Measurements from ENCODE around the gene SMYD2. TPM values are rescaled to one million over a fixed set of nuclear protein-coding genes. Genes with fewer than 3 reads are reported as not detected.

The SMYD2 gene
- total and polyA plus RNA-seq, 10 of the 15 experiments (the other 5 are each of a cell fraction or from before 2014, with no cell fraction given) = 8.3 to 55.7 (median 26.4) TPM

DNA sequence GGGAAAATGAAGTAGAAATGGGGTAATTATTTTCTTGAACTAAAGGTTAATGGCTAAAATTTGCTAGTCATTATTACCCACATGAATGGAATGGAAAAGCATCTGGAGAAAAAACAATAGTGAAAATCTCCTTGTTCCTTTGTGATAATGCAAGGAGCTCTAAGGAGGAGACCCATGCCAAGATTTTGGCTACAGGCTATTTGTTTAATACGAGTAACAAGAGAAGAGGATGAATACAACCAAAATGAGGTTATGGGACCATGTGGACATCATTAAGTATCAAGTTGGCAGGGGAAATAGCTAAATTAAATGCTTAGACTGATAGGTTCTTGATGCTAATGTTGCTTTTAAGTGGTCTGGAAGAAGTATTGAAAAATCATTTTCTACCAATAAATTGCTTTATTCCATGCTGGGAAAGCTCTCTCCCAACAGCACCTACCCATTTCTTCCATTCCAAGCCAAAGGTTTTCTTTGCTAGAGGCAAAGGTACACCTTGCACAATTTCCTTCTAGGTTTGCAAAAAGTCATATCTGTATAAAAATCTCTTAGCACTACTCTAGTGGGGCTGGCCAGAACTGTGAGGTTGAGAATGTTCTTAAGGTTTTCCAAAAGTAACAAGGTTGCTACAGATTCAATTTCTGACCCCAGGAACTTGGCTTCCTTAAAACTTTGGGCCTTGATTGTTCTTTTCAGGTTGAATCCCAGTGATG, 100.2 kb downstream of the SMYD2 start:
- ChIA-PET SMC1A (ENCODE audit: uncharacterized antibody, unreplicated experiment) (interaction anchor here (0.6 to 1.5 kb wide), 7 partner anchors 9 to 254 kb away, joined by 3 to 6 read pairs (median 3); no protein-coding TSS in a partner anchor), POLR2A (no interaction called here), CTCF (interaction anchor here (1.1 to 2.4 kb wide), 2 partner anchors 49 to 203 kb away, joined by 3 to 5 read pairs; no protein-coding TSS in a partner anchor), RAD21 (ENCODE audit: unreplicated experiment) (no interaction called here)
- ATAC-seq (no peak), DNase-seq (ENCODE audit: low read depth, low spot score) (no peak), FAIRE-seq (no peak)
- no peaks in the 10 kb centered on the region for H3K9me3 ChIP-seq (replicated peaks; ENCODE audit: control insufficient read depth, insufficient read depth, low read length)
- H3K27me3 ChIP-seq (replicated peaks in 1 of 2; ENCODE audit: control insufficient read depth in 2 of 2, insufficient read depth in 2 of 2, low read length in 1 of 2) = no peaks in the 10 kb centered on the region; a peak in 1 of 4 replicates
- no peaks in the 10 kb centered on the region for H3K4me1 ChIP-seq (ENCODE audit: control insufficient read depth, insufficient read depth, low read length)
- H3K4me3 ChIP-seq = no peak overlapping the region
- BruUV-seq (replicated peaks) = no TSS peak
- in situ Hi-C loops (cut with MboI) = no loop called here
- no peaks in the 10 kb centered on the region for H3K79me2 ChIP-seq (ENCODE audit: control insufficient read depth, insufficient read depth, low read length)
- no peak overlapping the region for H3K27ac ChIP-seq (ENCODE audit: control insufficient read depth, insufficient read depth)
- no peak overlapping the region for H2AFZ ChIP-seq (ENCODE audit: control insufficient read depth, low read depth, low read length)
- TF ChIP-seq ZNF24 (IDR thresholded peaks at IDR 0.05) (no peak), RBBP5 (conservative IDR thresholded peaks at IDR 0.05) (no peak), ZZZ3 (IDR thresholded peaks at IDR 0.05; ENCODE audit: control insufficient read depth, insufficient read length, low read depth) (no peak), PAX5 (IDR thresholded peaks at IDR 0.05; ENCODE audit: borderline replicate concordance, low read depth, low read length) (no peak), MYC (IDR thresholded peaks at IDR 0.05; ENCODE audit: insufficient read depth, insufficient read length, insufficient replicate concordance, low read length, severe bottlenecking) (no peak), HDGF (IDR thresholded peaks at IDR 0.05) (no peak), PML (IDR thresholded peaks at IDR 0.05; ENCODE audit: low read length) (no peak), SREBF2 (IDR thresholded peaks at IDR 0.05; ENCODE audit: low read length) (no peak), SMARCA5 (IDR thresholded peaks at IDR 0.05) (no peak), DPF2 (IDR thresholded peaks at IDR 0.05) (no peak)
- TF ChIP-seq, protein P1, sequence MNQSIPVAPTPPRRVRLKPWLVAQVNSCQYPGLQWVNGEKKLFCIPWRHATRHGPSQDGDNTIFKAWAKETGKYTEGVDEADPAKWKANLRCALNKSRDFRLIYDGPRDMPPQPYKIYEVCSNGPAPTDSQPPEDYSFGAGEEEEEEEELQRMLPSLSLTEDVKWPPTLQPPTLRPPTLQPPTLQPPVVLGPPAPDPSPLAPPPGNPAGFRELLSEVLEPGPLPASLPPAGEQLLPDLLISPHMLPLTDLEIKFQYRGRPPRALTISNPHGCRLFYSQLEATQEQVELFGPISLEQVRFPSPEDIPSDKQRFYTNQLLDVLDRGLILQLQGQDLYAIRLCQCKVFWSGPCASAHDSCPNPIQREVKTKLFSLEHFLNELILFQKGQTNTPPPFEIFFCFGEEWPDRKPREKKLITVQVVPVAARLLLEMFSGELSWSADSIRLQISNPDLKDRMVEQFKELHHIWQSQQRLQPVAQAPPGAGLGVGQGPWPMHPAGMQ (IDR thresholded peaks at IDR 0.05; ENCODE audit: borderline replicate concordance) = no peak
- TF ChIP-seq, protein P2, sequence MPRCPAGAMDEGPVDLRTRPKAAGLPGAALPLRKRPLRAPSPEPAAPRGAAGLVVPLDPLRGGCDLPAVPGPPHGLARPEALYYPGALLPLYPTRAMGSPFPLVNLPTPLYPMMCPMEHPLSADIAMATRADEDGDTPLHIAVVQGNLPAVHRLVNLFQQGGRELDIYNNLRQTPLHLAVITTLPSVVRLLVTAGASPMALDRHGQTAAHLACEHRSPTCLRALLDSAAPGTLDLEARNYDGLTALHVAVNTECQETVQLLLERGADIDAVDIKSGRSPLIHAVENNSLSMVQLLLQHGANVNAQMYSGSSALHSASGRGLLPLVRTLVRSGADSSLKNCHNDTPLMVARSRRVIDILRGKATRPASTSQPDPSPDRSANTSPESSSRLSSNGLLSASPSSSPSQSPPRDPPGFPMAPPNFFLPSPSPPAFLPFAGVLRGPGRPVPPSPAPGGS (IDR thresholded peaks at IDR 0.05; ENCODE audit: borderline replicate concordance, insufficient read depth, low read depth, low read length, poor library complexity, severe bottlenecking) = no peak
- WGBS (ENCODE audit: insufficient coverage, insufficient replicate concordance, low lambda C conversion rate, missing lambda C conversion rate) = 0% methylated on average over 1 of the region's 1 CpG
- no peak overlapping the region for H3K4me2 ChIP-seq (ENCODE audit: control insufficient read depth, insufficient read depth)
- intact Hi-C loops (cut with micrococcal nuclease; ENCODE audit: unreplicated experiment) = no loop called here
- no peaks in the 10 kb centered on the region; the same call in 1 of the 2 replicates for H4K20me1 ChIP-seq (ENCODE audit: control insufficient read depth, insufficient read depth)
- no peaks in the 10 kb centered on the region for H3K36me3 ChIP-seq (ENCODE audit: control insufficient read depth in 2 of 2, insufficient read depth in 2 of 2, low read length in 1 of 2)
- H3K9ac ChIP-seq (ENCODE audit: control insufficient read depth, insufficient read depth, low read length) = no peak overlapping the region

All from GM12878 (cell line).